Measurements from ENCODE around the gene NKAIN2.

Gene NKAIN2

GRCh38 chr6:124768224-124768623 lies 964.6 kb downstream of the NKAIN2 start:
- no peak overlapping the region for H3K4me3 ChIP-seq (ENCODE audit: low read depth, low read length)
- no peak for TF ChIP-seq ZNF10 (tag by site-specific recombination; IDR thresholded peaks at IDR 0.05)
- TF ChIP-seq ZBTB11 (tag by site-specific recombination; conservative IDR thresholded peaks at IDR 0.05; ENCODE audit: low read depth) = no peak
- TF ChIP-seq PRDM6 (tag by site-specific recombination; IDR thresholded peaks at IDR 0.05) = no peak
- no peaks in the 10 kb centered on the region for H3K9me3 ChIP-seq (ENCODE audit: control insufficient read depth, insufficient read depth, low read depth, low read length)
- CTCF ChIA-PET = interaction anchor here (1.2 kb wide), 1 partner anchor 16 kb away, joined by 4 read pairs; no protein-coding TSS in a partner anchor
- no peaks in the 10 kb centered on the region for H3K36me3 ChIP-seq (ENCODE audit: control insufficient read depth in 2 of 2, insufficient read depth in 1 of 2, low read length in 2 of 2)
- H3K27ac ChIP-seq (ENCODE audit: extremely low read depth, low read depth, low read length) = no peak overlapping the region
- peaks cover 40% of the 10 kb centered on the region for H3K4me1 ChIP-seq (ENCODE audit: control insufficient read depth, insufficient read depth, low read length)
- POLR2A ChIA-PET = interaction anchor here (0.6 kb wide), 1 partner anchor 1116 kb away, joined by 4 read pairs; no protein-coding TSS in a partner anchor

GRCh38 chr6:124769811-124770544 lies 966.3 kb downstream of the NKAIN2 start:
- Histone ChIP-seq H3K9me3 (ENCODE audit: control insufficient read depth, insufficient read depth, low read depth, low read length) (no peaks in the 10 kb centered on the region), H3K27ac (ENCODE audit: extremely low read depth, low read depth, low read length) (no peak overlapping the region), H3K36me3 (ENCODE audit: control insufficient read depth in 2 of 2, insufficient read depth in 1 of 2, low read length in 2 of 2) (no peaks in the 10 kb centered on the region), H3K4me3 (ENCODE audit: low read depth, low read length) (no peak overlapping the region), H3K4me1 (ENCODE audit: control insufficient read depth, insufficient read depth, low read length) (peaks cover 45% of the 10 kb centered on the region)
- TF ChIP-seq IKZF3 (tag by site-specific recombination; IDR thresholded peaks at IDR 0.05) (0 out of 2 replicates have a peak, but pooled peaks have one; percentile 51), ZNF544 (tag by site-specific recombination; IDR thresholded peaks at IDR 0.05) (no peak)
- ChIA-PET POLR2A (no interaction called here), CTCF (interaction anchor here (1.0 kb wide), 1 partner anchor 26 kb away, joined by 3 read pairs; no protein-coding TSS in a partner anchor)

GRCh38 chr6:124770784-124771183 lies 967.1 kb downstream of the NKAIN2 start:
- no peak for TF ChIP-seq ZNF701 (tag by site-specific recombination; IDR thresholded peaks at IDR 0.05)
- TF ChIP-seq SP7 (tag by site-specific recombination; IDR thresholded peaks at IDR 0.05) = 0 out of 2 replicates have a peak, but pooled peaks have one; percentile 26
- no peak for TF ChIP-seq MEIS1 (CRISPR knock-in tag; IDR thresholded peaks at IDR 0.05; ENCODE audit: borderline replicate concordance)
- TF ChIP-seq ZNF350 (tag by site-specific recombination; IDR thresholded peaks at IDR 0.05) = no peak
- TF ChIP-seq ZFP69B (tag by site-specific recombination; IDR thresholded peaks at IDR 0.05) = no peak
- no peak for TF ChIP-seq ZNF398 (tag by site-specific recombination; IDR thresholded peaks at IDR 0.05)
- no peak for TF ChIP-seq GFI1B (tag by site-specific recombination; IDR thresholded peaks at IDR 0.05)
- no peak for TF ChIP-seq HOXD13 (CRISPR knock-in tag; IDR thresholded peaks at IDR 0.05; ENCODE audit: borderline replicate concordance)
- Histone ChIP-seq H3K4me3 (ENCODE audit: low read depth, low read length) (no peak overlapping the region), H3K36me3 (ENCODE audit: control insufficient read depth in 2 of 2, insufficient read depth in 1 of 2, low read length in 2 of 2) (no peaks in the 10 kb centered on the region), H3K4me1 (ENCODE audit: control insufficient read depth, insufficient read depth, low read length) (peaks cover 45% of the 10 kb centered on the region), H3K27ac (ENCODE audit: extremely low read depth, low read depth, low read length) (no peak overlapping the region), H3K9me3 (ENCODE audit: control insufficient read depth, insufficient read depth, low read depth, low read length) (no peaks in the 10 kb centered on the region)
- ChIA-PET CTCF (interaction anchor here (0.6 to 1.2 kb wide), 2 partner anchors 382 to 968 kb away, joined by 3 to 4 read pairs; no protein-coding TSS in a partner anchor), POLR2A (no interaction called here)
